Measurements from ENCODE around the gene ELMOD3.

Gene ELMOD3

GRCh38 chr2:85398426-85399182, 44.0 kb downstream of the ELMOD3 start:
- no peak for DNase-seq (ENCODE audit: low read depth)
- H3K4me3 ChIP-seq (ENCODE audit: low read depth, low read length): no peak overlapping the region
- TF ChIP-seq MAX (IDR thresholded peaks at IDR 0.05; ENCODE audit: low read depth, low read length): no peak
- TF ChIP-seq, protein P1, sequence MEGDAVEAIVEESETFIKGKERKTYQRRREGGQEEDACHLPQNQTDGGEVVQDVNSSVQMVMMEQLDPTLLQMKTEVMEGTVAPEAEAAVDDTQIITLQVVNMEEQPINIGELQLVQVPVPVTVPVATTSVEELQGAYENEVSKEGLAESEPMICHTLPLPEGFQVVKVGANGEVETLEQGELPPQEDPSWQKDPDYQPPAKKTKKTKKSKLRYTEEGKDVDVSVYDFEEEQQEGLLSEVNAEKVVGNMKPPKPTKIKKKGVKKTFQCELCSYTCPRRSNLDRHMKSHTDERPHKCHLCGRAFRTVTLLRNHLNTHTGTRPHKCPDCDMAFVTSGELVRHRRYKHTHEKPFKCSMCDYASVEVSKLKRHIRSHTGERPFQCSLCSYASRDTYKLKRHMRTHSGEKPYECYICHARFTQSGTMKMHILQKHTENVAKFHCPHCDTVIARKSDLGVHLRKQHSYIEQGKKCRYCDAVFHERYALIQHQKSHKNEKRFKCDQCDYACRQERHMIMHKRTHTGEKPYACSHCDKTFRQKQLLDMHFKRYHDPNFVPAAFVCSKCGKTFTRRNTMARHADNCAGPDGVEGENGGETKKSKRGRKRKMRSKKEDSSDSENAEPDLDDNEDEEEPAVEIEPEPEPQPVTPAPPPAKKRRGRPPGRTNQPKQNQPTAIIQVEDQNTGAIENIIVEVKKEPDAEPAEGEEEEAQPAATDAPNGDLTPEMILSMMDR (IDR thresholded peaks at IDR 0.05; ENCODE audit: low read depth, low read length): no peak
- no peak for TF ChIP-seq MYC (IDR thresholded peaks at IDR 0.05; ENCODE audit: low read depth, low read length)
- no peak for TF ChIP-seq POLR2A (IDR thresholded peaks at IDR 0.05; ENCODE audit: extremely low read depth, insufficient read length)

DNA sequence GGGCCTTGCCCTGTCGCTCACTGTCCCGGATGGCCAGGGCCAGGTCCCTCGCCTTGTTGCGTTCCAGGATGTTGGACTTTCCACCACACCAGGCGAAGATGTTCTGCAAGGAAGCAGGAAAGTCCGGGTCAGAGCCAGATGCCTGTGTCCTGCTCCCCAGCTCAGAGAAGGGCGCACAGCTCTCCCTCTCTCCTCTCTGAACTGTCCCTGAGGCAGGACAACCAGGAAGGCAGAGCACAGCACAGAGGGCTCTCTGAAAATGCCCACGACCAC, 44.5 kb downstream of the ELMOD3 start:
- no peak for DNase-seq (ENCODE audit: low read depth)
- no peak overlapping the region for H3K4me3 ChIP-seq (ENCODE audit: low read depth, low read length)
- TF ChIP-seq POLR2A (IDR thresholded peaks at IDR 0.05; ENCODE audit: extremely low read depth, insufficient read length): no peak
- TF ChIP-seq, protein P1 (IDR thresholded peaks at IDR 0.05; ENCODE audit: low read depth, low read length): no peak
- no peak for TF ChIP-seq MYC (IDR thresholded peaks at IDR 0.05; ENCODE audit: low read depth, low read length)
- TF ChIP-seq MAX (IDR thresholded peaks at IDR 0.05; ENCODE audit: low read depth, low read length): no peak

DNA sequence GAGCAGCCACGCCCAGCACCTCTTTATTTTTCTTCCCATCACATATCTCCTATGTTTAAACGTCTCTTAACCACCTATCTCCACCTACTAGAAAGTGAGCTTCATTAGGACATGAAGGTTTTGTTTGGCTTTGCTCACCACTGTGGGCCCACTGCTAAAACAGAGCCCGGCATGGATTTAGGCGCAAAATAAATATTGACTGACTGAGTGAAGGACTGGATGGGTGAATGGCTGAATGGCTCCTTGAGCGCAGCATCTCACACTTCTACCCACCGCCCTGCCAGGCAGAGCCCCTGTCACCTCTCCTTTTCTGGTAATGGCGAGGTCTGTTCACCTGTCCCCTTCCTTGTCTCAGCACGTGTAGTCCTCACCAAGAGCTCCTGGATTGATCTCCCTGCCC, 45.5 kb downstream of the ELMOD3 start:
- TF ChIP-seq, protein P1 (IDR thresholded peaks at IDR 0.05; ENCODE audit: low read depth, low read length): no peak
- no peak for TF ChIP-seq MAX (IDR thresholded peaks at IDR 0.05; ENCODE audit: low read depth, low read length)
- TF ChIP-seq POLR2A (IDR thresholded peaks at IDR 0.05; ENCODE audit: extremely low read depth, insufficient read length): no peak
- TF ChIP-seq MYC (IDR thresholded peaks at IDR 0.05; ENCODE audit: low read depth, low read length): no peak
- H3K4me3 ChIP-seq (ENCODE audit: low read depth, low read length): no peak overlapping the region
- DNase-seq (ENCODE audit: low read depth): no peak

DNA sequence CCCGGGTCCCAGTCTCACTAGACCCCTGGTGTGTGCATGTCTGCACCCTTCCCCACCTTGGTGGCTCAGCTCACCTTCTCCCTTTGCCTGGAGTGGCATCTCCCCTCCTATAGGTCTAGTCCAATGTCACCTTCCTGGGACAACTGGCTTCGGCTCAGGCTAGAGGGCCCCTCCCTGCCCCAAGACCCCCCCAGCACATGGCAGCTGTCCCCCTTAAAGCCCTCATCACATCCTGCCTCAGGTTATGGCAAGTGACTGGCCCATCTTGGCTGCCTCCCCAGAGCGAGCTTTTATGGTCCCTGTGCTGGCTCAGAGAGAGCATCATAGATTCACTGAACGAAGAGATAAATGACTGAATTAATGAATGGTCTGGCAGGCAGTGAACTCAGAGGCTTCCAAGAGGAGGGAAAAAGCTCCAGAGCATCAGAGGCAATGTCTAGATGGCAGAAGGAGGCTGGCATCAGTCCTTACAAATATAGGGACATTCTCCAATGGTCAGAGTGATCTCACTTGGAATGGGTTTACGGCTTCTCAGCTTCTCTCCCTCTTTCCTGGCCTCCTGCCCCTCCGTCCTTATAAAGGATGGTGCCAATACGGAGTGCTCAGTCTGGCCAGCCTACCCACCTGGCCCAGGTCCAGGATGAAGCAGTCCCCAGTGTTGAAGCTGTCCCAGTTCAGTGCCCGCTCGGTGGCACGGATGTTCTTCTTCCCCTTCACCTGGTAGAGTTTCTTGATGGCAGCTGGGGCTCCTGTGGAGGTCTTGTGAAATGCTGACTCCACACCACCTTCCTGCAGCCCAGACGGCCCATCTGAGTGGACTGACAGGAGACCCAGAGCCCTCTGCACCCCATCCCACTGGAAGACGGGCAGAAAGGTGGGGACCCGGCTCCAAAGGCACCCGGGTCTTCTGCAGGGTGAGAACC, 46.2 kb downstream of the ELMOD3 start:
- DNase-seq (ENCODE audit: low read depth): no peak
- TF ChIP-seq MAX (IDR thresholded peaks at IDR 0.05; ENCODE audit: low read depth, low read length) (no peak), MYC (IDR thresholded peaks at IDR 0.05; ENCODE audit: low read depth, low read length) (no peak), POLR2A (IDR thresholded peaks at IDR 0.05; ENCODE audit: extremely low read depth, insufficient read length) (no peak)
- TF ChIP-seq, protein P1 (IDR thresholded peaks at IDR 0.05; ENCODE audit: low read depth, low read length): no peak
- no peak overlapping the region for H3K4me3 ChIP-seq (ENCODE audit: low read depth, low read length)

GRCh38 chr2:85401464-85401805, 46.9 kb downstream of the ELMOD3 start:
- TF ChIP-seq MYC (IDR thresholded peaks at IDR 0.05; ENCODE audit: low read depth, low read length) (no peak), POLR2A (IDR thresholded peaks at IDR 0.05; ENCODE audit: extremely low read depth, insufficient read length) (no peak), MAX (IDR thresholded peaks at IDR 0.05; ENCODE audit: low read depth, low read length) (no peak)
- TF ChIP-seq, protein P1 (IDR thresholded peaks at IDR 0.05; ENCODE audit: low read depth, low read length): no peak
- no peak for DNase-seq (ENCODE audit: low read depth)
- no peak overlapping the region for H3K4me3 ChIP-seq (ENCODE audit: low read depth, low read length)

Data from NB4 (cell line).